Activated naive CD4-positive, alpha-beta T cell treated with anti-CD3 and anti-CD28 coated beads, Interleukin-2, amount 10 ng/mL, durations not matched to agents 7 days and 5 days (primary cell): Measurements from ENCODE around the gene FXYD7.

Source experiments
- CTCF ChIA-PET: fragments of 350-600 bp; sonication (Branson Sonifier 250); formaldehyde crosslinking; loops from one replicate; lab custom pipeline; 2021; ENCODE audit warnings: antibody characterized with exemption; lab: Charles Lee
- DNase-seq: peaks from one replicate; pipeline ENCODE4 v3.0.0-alpha.2; 2020
- H3K27ac Mint-ChIP-seq: one replicate; pipeline ENCODE4 v1.8.0; 2021; ENCODE audit warnings: mild to moderate bottlenecking, moderate library complexity, mixed read lengths
- H3K27me3 Mint-ChIP-seq: one replicate; pipeline ENCODE4 v1.8.0; 2021; ENCODE audit warnings: mild to moderate bottlenecking, mixed read lengths
- H3K36me3 Mint-ChIP-seq: one replicate; pipeline ENCODE4 v1.8.0; 2021; ENCODE audit warnings: mixed read lengths
- H3K4me1 Mint-ChIP-seq: one replicate; pipeline ENCODE4 v1.8.0; 2021; ENCODE audit warnings: mixed read lengths
- H3K4me3 Mint-ChIP-seq: one replicate; pipeline ENCODE4 v1.8.0; 2021; ENCODE audit warnings: mild to moderate bottlenecking, moderate library complexity, mixed read lengths
- H3K9me3 Mint-ChIP-seq: one replicate; pipeline ENCODE4 v1.8.0; 2021; ENCODE audit warnings: mixed read lengths

Gene FXYD7

GRCh38 chr19:35105411-35106290 lies 37.4 kb upstream of the FXYD7 start:
- no peak for DNase-seq
- H3K36me3 Mint-ChIP-seq: no peaks in the 10 kb centered on the region

DNA sequence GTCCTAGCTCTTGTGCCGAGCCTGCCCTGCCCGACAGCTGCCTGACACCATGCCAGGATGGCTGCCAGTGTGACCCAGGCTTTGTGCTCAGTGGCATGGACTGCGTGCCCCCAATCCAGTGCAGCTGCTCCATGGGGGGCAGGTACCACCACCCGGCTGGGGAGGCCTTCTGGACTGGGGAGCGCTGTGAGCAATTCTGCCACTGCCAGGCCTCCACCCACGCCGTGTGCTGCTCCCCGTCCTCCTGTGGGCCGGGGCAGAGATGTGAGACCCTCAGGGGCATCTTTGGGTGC lies 36.8 kb upstream of the FXYD7 start:
- Mint-ChIP-seq H3K27me3 (peaks cover 12% of the 10 kb centered on the region), H3K27ac (peak overlapping the region; percentile 64), H3K36me3 (no peaks in the 10 kb centered on the region), H3K9me3 (peaks cover 12% of the 10 kb centered on the region), H3K4me3 (no peak overlapping the region), H3K4me1 (no peaks in the 10 kb centered on the region)
- DNase-seq: no peak
- CTCF ChIA-PET: interaction anchor here (1.2 kb wide), 2 partner anchors 20 to 31 kb away, joined by 3 read pairs; no protein-coding TSS in a partner anchor

More at GRCh38 chr19:35105411-35106290, 37.4 kb upstream of the FXYD7 start:
- Mint-ChIP-seq H3K9me3 (peaks cover 12% of the 10 kb centered on the region), H3K4me1 (no peaks in the 10 kb centered on the region), H3K4me3 (no peak overlapping the region), H3K27me3 (peaks cover 12% of the 10 kb centered on the region), H3K27ac (peak overlapping the region; percentile 64)
- CTCF ChIA-PET: interaction anchor here (1.2 kb wide), 1 partner anchor 19 kb away, joined by 3 read pairs; no protein-coding TSS in a partner anchor

GRCh38 chr19:35106898-35107541 lies 36.0 kb upstream of the FXYD7 start:
- no peak overlapping the region for H3K27ac Mint-ChIP-seq
- CTCF ChIA-PET: interaction anchor here (1.2 kb wide), 2 partner anchors 20 to 30 kb away, joined by 3 read pairs; no protein-coding TSS in a partner anchor

GRCh38 chr19:35107545-35107944 lies 35.5 kb upstream of the FXYD7 start:
- H3K4me3 Mint-ChIP-seq: no peak overlapping the region
- H3K4me1 Mint-ChIP-seq: no peaks in the 10 kb centered on the region
- H3K9me3 Mint-ChIP-seq: peaks cover 12% of the 10 kb centered on the region
- peaks cover 12% of the 10 kb centered on the region for H3K27me3 Mint-ChIP-seq
- H3K27ac Mint-ChIP-seq: no peak overlapping the region
- H3K36me3 Mint-ChIP-seq: no peaks in the 10 kb centered on the region
- DNase-seq: no peak
- CTCF ChIA-PET: interaction anchor here (1.2 kb wide), 1 partner anchor 30 kb away, joined by 3 read pairs; no protein-coding TSS in a partner anchor

More at GRCh38 chr19:35106898-35107541, 36.0 kb upstream of the FXYD7 start:
- Mint-ChIP-seq H3K4me1 (no peaks in the 10 kb centered on the region), H3K4me3 (no peak overlapping the region), H3K27me3 (peaks cover 12% of the 10 kb centered on the region), H3K36me3 (no peaks in the 10 kb centered on the region), H3K9me3 (peaks cover 12% of the 10 kb centered on the region)
- no peak for DNase-seq

- CTCF ChIA-PET: no interaction called here
- no peak overlapping the region for H3K4me3 Mint-ChIP-seq
- peaks cover 15% of the 10 kb centered on the region for H3K27me3 Mint-ChIP-seq
- no peak overlapping the region for H3K27ac Mint-ChIP-seq
- H3K4me1 Mint-ChIP-seq: no peaks in the 10 kb centered on the region
- no peak for DNase-seq
- no peaks in the 10 kb centered on the region for H3K36me3 Mint-ChIP-seq
- H3K9me3 Mint-ChIP-seq: peaks cover 12% of the 10 kb centered on the region
Observed at GRCh38 chr19:35108730-35109129, 34.3 kb upstream of the FXYD7 start.

DNA sequence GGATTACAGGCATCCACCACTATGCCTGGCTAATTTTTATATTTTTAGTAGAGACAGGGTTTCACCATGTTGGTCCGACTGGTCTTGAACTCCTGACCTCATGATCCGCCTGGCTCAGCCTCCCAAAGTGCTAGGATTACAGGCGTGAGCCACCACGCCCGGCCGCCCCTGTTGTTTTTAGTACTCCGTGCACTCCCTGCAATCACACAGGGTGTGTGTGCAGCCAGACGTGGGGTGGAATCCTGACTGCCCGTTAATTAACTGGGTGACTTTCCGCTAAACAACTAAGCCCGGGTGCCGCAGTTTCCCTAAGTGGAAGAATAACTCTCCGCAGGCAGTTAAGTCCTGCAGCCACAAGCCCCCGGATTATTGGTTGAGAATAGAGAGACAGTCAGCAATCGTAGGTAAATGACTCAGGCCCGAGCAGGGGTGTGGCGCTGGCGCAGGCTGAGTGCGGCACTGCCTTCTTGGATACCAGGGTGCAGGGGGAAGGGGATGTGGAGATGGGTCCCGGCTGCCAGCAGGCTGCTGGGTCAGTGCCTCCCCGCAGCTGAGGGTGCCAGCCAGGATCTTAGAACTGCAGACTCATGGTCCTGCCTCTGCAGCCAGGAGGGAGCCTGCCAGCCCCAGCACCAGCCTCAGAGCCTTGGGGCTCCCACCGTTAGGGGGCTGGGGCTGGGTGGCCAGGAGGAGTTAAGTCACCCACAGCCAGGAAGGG lies 33.5 kb upstream of the FXYD7 start:
- no peak overlapping the region for H3K27ac Mint-ChIP-seq

DNA sequence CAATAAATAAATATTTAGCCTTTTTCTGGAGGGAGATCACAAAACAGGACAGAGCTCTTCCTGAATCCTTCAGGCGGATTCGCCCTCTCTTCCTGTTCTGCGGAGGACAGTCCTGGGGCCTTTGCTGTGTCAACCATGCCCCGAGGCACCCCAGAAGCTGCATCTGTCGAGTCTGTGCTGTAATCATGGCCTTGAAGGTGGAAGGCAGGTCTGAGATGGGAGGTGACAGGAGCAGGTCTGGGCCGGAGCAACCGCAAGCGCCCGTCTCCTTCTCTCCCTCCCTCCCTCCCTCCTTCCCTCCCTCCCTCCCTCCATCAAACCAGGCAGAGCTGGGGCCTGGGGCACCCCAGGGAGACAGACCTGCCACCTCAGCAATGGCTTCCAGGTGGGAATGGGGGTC lies 32.1 kb upstream of the FXYD7 start:
- Mint-ChIP-seq H3K36me3 (no peaks in the 10 kb centered on the region), H3K4me3 (no peak overlapping the region), H3K27ac (no peak overlapping the region), H3K9me3 (peaks cover 11% of the 10 kb centered on the region), H3K4me1 (peaks cover 9% of the 10 kb centered on the region), H3K27me3 (peaks cover 26% of the 10 kb centered on the region)
- no peak for DNase-seq
- CTCF ChIA-PET: interaction anchor here (1.0 kb wide), 1 partner anchor 8 kb away, joined by 3 read pairs; no protein-coding TSS in a partner anchor

More for the DNA sequence above, 33.5 kb upstream of the FXYD7 start:
- H3K27me3 Mint-ChIP-seq: peaks cover 18% of the 10 kb centered on the region
- no peak for DNase-seq
- H3K4me3 Mint-ChIP-seq: no peak overlapping the region
- H3K4me1 Mint-ChIP-seq: peaks cover 2% of the 10 kb centered on the region
- H3K36me3 Mint-ChIP-seq: no peaks in the 10 kb centered on the region
- H3K9me3 Mint-ChIP-seq: peaks cover 12% of the 10 kb centered on the region
- CTCF ChIA-PET: no interaction called here

DNA sequence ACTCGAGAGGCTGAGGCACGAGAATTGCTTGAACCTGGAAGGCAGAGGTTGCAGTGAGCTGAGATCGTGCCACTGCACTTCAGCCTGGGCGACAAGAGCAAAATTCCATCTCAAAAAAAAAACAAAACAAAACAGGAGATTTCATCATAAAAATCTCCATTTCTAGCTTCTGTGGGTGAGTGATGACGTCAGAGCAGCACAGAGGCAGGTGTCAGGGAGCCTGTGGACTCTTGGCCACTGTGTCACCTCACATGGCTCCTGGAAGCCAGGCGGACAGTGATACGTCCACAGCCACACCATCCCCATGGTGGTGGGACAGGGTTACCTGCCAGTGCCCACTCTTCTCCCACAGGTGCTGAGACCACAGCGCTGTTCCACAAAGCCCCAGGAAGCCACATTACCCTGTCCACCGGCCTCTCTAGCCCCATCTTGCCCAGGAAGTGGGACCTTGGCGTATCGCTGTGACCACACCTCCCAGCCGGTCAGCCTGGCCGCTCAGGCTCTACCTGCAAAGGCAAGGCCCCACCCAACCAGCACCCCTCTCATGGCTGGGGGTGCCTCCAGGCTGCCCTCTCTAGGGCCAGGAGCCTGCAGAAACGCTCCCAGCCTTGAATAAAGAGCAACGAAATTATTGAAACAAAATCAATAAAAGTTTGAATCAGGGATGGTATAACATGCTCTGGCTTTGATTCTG lies 29.9 kb upstream of the FXYD7 start:
- peaks cover 9% of the 10 kb centered on the region for H3K4me1 Mint-ChIP-seq
- H3K27ac Mint-ChIP-seq: no peak overlapping the region
- H3K9me3 Mint-ChIP-seq: no peaks in the 10 kb centered on the region
- H3K27me3 Mint-ChIP-seq: peaks cover 38% of the 10 kb centered on the region
- no peak overlapping the region for H3K4me3 Mint-ChIP-seq
- CTCF ChIA-PET: no interaction called here
- H3K36me3 Mint-ChIP-seq: no peaks in the 10 kb centered on the region
- no peak for DNase-seq

DNA sequence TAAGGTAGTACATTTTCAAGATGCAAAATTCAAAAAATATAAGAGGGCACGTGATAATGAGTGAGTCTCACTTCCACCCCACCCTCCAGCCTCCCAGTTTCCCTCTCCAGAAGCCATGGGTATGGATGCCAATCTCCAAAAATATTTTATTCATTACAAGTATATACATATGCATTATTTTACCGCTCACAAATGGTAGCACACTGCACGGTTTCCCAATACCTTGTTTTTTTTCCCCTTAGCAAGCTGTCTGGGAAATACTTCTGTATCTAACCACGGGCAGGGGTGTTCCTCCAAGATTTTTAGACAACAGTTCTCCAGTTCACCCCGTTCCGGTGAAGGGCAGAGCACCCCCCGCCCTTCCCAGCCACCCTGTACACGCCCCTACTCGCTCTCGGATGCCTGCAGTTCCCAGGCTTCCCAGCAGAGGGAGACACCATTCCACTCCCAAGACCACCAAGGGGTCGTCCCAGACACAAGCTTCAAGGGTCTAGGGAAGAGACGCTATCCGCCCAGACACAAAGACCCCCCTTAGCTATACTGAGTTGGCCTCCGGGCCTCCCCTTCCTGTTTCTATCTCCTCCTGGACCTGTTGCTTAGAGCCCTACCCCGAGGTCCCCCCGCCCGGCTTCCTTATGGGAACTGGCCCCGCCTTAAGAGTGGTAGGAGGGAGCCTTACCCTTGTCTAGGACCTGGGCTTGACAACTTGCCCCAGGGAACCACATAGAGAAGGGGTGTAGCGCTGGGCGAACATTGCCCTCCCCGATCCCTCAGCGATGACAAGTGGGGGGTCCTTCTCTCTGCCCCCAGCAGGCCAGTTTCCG lies 28.5 kb upstream of the FXYD7 start:
- Mint-ChIP-seq H3K27me3 (peaks cover 31% of the 10 kb centered on the region), H3K27ac (peak overlapping the region; percentile 24), H3K36me3 (no peaks in the 10 kb centered on the region), H3K4me3 (no peak overlapping the region), H3K9me3 (no peaks in the 10 kb centered on the region), H3K4me1 (peaks cover 9% of the 10 kb centered on the region)
- CTCF ChIA-PET: interaction anchor here (0.6 to 3.9 kb wide), 5 partner anchors 10 to 141 kb away, joined by 3 to 24 read pairs (median 7); partner anchors contain the start of gene LGI4
- peak; percentile 77 for DNase-seq

DNA sequence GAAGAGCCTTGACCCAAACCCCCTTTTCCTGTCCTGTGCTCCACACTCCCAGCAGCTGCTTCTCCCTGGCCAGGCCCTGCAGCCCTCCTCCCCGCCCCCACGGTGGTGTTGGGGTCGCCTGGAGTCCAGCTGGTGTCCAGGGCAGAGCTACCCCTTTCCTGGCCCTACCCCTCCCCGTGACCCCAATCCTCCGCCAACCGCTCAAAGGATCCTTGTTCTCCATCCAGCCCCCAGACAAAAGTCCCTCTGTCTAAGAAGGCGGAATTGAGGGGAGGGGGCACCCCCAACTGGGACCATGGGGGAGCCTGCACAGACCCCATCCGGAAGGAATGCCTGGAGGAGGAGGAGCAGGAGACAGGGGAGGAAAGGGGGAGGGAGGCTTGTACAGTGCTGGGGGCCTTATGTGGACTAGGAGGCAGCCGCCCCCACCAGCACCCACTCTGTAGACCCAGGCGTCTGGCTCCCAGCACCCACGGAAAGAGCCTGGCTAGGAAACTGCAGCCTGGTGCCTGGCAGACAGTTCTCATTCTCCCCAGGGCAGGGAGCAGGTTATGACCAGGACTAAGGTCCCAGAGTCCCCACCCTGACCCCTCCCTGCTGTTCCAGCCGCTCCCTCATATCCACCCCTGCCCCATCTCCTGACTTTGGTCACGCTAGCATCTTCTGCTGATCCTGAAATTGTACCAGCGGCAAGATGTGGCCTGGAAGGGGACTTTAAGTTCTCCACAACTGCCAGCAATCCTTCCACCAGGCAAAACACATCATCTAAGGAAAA lies 27.7 kb upstream of the FXYD7 start, which contains the start of gene FXYD3:
Gene FXYD3 (plus strand): TSS at position 647 of the 775 bp plus-strand sequence. CDS start 3,554 bp downstream, outside the sequence.
- Mint-ChIP-seq H3K4me1 (peaks cover 9% of the 10 kb centered on the region), H3K9me3 (no peaks in the 10 kb centered on the region), H3K4me3 (no peak within 1 kb of the TSS), H3K27me3 (peaks cover 26% of the 10 kb centered on the region), H3K27ac (peak within 1 kb of the TSS; percentile 24), H3K36me3 (no peaks in the 10 kb centered on the region)
- no peak for DNase-seq
- CTCF ChIA-PET: interaction anchor here (0.8 to 3.9 kb wide), 4 partner anchors 9 to 48 kb away, joined by 4 to 24 read pairs (median 9); partner anchors contain the start of gene LGI4

DNA sequence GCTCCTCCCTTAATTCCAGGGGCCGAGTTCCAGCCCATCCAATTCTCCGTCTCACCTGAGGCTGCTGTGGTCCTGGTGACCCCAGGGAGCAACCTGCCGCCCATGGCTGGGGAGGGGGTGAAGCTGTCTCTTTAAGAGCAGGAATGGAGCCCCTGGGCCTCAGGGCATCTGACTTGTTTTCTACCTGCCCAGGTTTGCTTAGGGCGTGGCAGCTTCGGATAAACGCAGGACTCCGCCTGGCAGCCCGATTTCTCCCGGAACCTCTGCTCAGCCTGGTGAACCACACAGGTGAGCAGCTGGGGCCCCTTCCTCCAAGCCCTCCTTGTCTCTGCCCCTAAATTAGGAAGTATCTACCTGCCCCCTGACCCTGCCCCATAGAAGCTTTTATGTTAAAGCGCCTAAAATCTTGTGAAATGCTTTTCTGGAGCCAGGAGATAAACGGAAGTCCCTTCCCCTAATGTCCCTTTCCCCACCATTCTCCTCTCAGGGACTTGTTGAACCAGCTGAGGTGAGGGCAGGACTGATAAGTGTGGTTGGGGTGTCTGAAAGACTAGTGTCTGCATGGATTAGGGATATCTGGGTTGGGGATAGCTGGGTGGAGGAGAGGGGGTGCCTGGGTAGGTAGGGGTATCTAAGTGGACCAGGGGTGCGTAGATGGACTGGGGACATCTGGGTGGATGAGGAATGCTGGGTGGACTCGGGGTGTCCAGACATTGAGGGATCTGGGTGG lies 26.8 kb upstream of the FXYD7 start:
- peaks cover 35% of the 10 kb centered on the region for H3K27me3 Mint-ChIP-seq
- H3K4me3 Mint-ChIP-seq: no peak overlapping the region
- peaks cover 9% of the 10 kb centered on the region for H3K4me1 Mint-ChIP-seq
- DNase-seq: no peak
- no peaks in the 10 kb centered on the region for H3K36me3 Mint-ChIP-seq
- CTCF ChIA-PET: interaction anchor here (1.3 to 3.9 kb wide), 3 partner anchors 20 to 49 kb away, joined by 5 to 24 read pairs (median 7); partner anchors contain the start of gene LGI4
- H3K27ac Mint-ChIP-seq: no peak overlapping the region
- no peaks in the 10 kb centered on the region for H3K9me3 Mint-ChIP-seq
